Stimulated activated CD4-positive, alpha-beta T cell treated with anti-CD3 and anti-CD28 coated beads, TNF-alpha, amount 100 ng/mL, for 48 hours (primary cell): Measurements from ENCODE around the gene LSM7.

Experiments used
- DNase-seq, 3 donors: peaks; one replicate each; pipeline ENCODE4 v3.0.0-alpha.2; 2020; ENCODE audit warnings: low read depth in 3 of 3

The LSM7 gene

DNA sequence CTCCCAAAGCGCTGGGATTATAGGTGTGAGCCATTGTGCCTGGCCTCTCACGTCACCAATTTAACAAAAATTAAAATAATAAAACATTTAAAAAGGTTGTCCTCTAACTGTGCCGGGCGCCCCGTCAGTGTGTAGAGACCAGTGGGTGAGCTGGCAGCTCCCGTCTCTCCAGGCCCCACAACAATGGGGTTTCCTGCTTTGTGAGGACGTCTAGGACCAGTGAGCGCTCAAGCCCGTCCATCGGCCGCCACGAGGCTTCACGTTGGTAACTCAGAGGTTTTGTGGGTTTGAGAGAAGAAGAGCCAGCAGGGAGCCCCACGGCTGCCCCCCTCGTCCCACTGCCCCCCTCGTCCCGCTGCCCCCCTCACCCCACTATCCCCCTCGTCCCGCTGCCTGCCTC lies 4.7 kb downstream of the LSM7 start:
- DNase-seq: no peak

DNA sequence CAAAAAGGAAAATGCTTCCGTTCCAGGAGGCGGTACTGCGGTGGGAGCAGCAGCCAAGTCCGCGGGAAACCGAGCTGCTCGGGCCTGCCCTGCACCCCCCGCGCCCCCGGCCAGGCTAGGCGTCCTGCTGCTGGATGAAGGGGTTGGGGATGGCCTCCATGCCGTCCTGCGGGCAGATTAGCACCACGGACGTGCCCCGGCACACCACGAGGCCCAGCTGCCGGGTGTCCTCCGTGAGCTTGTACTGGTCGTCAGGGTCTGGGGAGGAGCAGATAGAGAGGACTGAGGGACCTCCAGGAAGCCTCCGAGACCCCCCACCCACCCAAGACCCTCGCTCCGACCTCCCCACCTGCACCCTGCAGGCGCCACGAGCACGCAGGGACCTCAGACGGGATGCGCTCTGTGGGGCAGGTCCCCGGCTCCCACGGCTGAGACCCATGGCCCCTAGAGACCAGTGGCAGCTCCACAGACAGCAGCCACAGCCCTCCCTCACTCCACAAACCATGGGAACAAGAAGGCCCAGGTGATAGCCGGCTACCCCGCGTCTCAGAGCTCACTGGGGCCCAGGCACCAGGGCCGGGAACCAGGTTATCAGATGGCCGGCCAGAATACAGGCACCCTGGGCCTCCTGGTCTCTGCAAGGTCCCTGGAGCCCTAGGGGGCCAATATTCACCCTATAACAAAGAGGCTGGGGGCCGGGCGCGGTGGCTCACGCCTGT lies 6.7 kb downstream of the LSM7 start:
- no peak for DNase-seq

DNA sequence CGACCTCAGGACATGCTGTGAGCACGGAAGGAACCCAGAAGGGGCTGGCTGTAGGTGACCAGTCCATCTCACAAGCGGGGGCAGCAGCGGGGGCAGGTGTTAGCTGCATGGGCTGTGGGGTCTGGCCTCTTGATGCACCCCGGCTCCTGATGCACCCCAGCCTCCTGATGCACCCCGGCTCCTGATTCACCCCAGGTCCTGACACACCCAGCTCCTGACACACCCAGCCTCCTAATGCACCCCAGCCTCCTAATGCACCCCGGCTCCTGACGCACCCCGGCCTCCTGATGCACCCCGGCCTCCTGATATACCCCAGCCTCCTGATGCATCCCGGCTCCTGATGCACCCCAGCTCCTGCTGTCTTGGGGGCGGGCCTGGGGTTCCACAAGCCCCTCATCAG lies 7.4 kb downstream of the LSM7 start:
- no peak for DNase-seq

DNA sequence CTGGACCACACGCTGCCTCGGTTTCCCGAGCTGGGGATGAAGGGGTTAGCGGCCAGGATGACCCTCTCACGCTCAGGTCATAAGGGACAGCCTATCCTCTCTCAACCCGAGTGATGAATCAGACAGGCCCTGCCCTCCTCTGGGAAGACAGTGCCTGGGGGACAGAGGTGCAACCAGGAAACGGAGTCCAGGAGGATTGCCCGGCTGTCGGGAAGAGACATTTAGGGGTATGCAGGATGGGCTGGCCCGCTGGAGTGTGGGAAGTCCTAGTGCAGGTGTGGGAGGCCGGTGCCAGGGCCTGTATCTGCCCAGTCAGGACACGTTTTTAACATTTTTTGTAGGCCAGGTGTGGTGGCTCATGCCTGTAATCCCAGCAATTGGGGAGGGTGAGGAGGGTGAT lies 8.3 kb downstream of the LSM7 start:
- DNase-seq: no peak

DNA sequence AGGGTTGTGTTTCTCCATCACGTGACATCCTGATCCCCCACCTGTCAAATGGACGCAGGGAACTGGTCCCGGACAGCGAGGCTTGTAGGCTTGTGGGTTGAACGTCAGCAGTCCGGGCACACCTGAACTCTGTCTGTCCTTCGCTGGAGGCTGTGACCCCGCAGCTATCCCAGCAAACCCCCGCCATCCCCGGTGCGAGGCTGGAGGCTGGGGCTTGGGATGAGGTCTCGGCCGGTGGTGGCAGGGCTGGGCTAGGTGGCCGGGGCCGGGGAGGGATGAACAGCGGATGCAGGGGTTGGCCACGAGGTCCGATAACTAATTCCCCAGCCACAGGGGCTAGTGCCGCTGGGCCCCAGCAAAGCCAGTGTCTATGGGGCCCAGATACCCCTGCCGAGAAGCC lies 8.8 kb downstream of the LSM7 start:
- DNase-seq: no peak

DNA sequence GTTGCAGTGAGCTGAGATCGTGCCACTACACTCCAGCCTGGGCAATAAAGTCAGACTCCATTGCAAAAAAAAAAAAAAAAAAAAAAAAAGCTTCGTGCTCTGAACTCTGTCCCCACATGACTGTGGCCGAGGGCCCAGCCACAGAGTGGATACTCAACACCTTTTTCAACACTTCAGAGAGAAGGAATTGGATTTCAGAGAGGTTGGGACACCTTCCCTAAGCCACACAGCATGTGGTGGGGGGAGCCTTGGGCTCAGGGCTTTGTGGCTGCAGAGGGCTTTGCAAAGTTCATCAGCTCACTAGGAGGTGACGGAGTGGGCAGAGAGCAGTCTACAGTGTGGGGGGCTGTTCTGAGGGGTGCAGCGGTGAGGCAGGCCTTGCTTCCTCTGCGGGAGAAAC lies 9.5 kb downstream of the LSM7 start:
- no peak for DNase-seq

DNA sequence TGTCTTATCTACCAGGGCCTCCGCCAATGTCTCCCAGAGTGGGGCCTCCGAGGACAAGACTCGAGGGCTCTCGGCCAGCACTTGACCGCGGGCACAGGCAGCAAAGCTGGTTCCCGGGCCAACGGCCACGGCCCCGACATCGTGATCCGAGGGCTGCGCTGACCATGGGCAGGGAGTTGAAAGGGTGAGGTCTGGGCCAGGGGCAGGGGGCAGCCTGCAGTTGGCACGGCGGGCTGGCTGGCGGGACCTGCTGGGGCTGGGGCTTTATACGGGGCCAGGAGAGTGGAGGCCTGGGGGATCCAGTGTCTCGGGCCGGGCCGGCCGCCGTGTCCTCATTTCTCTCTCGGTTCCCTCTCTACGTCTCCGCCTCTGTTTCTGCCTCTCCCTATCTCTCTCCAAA lies 10.6 kb downstream of the LSM7 start:
- DNase-seq: no peak

DNA sequence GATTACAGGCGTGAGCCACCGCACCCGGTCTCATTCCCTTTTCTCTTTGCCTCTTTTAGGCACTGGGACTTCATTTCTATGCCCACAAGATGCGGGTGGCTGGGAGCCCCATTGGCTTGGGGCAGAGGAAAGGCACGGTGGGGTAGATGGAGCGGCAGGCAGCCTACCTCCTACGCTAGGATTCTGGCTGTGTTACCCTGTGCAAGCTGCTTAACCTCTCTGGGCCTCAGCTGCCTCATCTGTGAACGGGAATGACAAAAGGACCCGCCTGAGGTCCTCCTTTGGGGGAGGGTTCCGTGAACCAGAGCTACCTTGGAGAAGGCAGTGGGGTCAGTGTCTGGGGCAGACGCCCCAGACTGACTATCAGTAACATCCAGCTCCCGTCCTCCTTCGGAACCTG lies 11.1 kb downstream of the LSM7 start:
- no peak for DNase-seq

DNA sequence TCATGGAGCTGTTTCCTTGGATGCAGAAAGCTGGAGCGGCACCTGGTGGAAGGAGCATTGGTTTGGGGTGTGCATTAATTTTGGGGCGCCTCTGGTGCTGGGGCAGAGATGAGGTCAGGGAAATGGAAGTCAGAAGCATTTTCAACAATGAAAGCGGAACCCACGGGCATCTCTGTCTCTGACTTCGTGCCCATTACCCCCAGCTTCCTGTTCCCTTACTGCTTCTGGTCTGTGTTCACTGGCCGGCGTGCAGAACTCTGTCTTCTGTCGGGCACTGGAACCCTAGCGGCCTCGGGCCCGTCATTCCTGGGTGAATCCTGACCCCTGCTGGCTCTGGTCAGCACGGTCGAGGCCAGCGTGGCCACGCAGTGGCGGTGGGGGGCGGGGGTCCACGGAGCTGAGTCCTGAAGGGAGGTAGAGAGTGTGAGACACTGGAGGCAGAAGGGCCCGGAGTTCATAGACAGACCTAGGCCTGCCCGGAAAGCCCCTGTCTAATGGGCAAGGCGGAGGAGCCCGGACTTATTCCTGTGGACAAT lies 12.5 kb downstream of the LSM7 start:
- DNase-seq: no peak

DNA sequence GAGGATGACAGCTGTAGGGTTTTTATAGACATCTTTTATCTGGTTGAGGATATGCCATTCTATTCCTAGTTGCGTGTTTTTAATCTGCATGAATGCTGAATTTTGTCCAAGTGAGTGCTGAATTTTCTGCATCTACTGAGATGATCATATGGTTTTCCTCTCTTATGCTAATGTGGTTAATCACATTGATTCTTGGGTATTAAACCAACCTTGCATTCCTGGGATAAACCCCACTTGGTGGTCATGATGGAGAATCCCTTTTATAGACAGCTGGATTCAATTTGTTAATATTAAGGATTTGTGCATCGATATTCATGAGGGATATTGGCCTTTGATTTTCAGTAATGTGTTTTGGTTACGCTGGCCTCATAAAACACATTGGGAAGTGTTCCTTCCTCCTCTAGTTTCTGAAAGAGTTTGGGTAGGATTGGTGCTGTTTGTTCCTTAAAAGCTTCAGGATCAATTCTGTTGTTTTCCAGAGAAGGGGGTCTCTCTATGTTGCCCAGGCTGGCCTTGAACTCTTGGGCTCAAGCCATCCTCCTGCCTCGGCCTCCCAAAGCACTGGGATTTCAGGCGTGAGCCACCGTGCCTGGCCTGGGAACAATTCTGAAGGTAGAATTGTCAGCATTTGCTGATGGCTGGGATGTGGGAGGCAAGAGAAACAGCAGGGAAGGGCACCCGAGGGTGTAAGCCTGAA lies 13.1 kb downstream of the LSM7 start:
- no peak for DNase-seq

DNA sequence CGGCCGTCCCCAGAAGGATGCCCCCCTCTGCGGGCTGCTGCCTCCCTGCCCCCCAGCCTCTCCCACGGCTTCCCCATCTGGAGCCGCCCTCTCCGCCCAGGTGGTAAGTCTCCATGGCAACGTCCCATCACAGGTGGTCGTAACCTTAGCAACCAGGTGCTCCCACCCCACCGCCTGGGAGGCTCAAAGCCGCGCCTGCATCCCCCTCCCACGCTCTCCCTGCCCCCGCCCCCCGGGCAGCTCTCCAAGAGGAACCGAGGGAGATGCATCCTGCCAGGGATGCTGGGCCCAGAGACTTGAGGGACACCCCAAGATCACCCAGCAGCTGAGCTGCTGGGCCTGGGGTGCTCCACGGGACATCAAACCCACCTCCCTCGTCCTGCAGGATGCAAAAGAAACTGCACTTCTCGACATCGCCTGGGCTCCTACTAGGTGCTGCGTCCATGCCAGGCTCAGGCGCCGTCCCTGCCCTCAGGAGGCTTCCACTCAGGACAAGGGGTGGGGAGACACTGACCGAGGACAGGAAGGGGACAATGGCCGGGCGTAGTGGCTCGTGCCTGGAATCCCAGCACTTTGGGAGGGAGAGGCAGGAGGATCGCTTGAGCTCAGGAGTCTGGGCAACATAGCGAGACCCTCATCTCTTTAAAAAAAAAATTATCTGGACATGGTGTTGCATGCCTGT lies 15.4 kb downstream of the LSM7 start:
- DNase-seq: no peak

DNA sequence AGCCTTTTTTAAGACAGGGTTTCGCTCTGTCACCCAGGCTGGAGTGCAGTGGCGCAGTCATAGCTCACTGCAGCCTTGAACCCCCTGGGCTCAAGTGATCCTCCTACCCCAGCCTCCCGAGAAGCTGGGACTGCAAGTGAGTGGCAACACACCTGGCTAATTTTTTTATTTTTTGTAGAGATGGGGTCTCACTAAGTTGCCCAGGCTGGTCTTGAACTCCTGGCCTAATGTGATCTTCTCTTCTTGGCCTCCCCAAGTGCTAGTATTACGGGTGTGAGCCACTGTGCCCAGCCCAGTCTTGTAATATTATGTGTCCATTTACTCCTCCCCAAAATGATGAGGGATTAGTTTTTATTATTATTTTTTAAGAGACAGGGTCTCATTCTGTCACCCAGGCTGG lies 17.3 kb downstream of the LSM7 start:
- DNase-seq: no peak

DNA sequence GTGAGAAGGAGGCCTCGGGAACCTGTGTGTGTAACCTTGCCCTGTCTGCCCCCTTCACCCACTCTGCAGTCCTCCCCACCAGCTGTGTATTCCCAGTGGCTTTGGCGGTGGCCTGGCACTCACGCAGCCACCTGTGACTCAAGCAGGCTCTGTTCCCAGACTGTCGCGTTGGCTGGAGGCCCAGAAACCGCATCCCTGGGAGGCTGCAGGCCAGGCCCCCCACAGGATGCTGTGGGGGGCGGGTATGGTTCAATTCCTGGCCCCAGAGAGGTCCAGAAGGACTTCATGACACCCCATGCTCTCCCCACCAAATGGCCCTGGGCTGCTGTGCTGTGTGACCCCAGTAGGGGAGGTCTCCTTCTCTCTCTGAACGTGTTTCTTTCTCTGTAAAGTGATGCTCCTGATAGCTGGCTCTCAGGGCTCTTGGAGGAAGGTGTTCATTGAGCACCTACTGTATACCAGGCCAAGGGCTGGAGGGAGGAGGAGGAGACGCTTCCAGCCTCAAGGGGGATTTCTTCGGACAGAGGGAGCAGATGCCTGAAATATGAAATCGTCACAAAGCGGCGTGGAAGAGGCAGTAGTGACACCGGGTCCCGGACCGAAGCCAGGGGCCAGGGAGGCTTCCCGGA lies 18.5 kb downstream of the LSM7 start:
- no peak for DNase-seq

DNA sequence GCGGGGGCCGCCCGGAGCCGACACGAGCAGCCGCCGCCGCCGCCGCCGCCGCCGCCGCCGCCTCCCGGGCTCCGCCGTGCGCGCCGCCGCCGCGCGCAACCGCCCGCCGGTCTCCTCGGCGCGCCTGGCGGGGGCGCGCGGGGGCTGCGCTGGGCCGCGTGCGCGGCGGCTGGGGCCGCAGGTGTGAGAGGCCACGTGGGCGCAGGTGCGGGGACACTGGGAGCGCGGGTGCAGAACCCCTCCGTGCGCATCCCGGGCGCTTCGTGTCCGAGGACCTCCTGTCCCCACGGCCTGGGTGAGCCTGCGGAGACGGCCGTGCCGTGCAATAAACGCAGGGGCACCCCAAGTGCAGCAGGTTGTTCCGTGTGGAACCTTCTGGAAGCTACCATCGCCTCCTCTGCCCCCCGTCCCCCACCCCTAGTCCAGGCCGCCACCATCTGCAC lies 20.3 kb downstream of the LSM7 start, which contains the start of gene LINGO3:
Gene LINGO3, minus strand, starts transcription at position 41 of the 443 bp plus-strand sequence. CDS start 16,378 bp downstream, outside the sequence.
- no peak for DNase-seq

DNA sequence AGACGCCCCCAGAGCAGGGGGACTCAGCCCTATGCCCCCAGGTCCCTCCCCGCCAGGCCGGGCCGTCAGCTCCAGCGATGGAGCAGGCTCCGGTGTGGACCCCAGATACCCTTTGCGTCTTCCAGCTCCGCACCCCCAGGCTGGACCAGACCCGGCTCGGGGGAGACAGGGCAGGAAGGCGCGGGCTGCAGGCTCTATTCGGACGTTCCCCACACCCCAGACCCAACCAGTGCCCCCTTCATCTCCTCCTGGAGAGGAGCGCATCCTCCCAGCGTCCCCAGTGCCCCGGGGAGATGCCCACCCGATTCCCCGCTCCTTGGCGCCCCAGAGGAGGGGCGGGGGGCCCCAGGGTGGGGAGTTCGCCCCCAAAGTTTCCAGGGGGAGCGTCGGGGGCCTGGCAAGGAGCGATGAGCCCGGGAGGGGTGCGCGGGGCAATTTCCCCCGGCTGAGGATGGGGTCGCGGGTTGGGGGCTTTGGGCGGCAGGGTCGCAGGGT lies 20.8 kb downstream of the LSM7 start:
- DNase-seq: no peak

DNA sequence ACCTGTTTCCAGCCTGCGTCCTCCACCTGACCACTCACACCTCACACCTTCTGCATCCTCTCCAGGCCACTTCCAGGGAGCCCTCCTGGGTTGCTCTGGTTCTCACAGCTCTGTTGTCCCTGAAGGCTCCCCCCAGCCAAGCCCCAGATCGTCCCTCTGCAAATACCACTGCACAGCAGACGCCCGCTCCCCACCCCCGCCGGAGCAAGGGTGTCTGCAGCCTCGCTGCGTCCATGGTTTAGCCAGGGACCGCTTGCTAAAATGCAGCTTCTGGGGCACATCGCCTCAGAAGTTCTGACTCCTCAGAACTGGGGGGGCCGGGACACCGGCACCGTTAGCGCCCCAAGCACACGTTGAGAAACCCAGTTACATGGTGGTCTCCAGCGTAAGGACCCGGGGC lies 21.4 kb downstream of the LSM7 start:
- DNase-seq: no peak

DNA sequence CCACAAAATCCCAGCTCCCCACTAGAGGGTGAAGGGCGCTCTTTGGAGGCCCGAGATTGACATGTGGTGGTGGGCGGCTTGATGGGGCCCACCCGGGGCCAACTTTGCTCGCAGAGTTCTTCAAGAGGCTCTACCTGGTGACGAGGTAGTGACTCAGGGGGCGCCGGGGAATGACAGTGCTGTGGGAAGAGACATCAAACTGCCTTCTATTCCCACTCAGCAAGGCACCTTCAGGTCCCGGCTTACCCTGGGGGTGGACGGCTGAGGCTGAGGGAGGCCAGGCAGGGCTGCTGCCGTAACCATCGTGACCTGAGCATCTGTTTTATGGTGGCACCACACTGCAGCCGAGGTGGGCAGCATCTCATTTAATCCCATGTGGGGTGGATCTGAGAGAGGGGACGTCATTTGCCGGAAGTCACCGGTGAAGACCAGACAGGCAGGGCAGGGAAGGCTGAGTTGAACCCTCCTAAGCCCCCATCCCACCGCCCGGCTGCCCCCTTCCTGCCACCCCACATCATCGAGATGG lies 22.0 kb downstream of the LSM7 start:
- no peak for DNase-seq

DNA sequence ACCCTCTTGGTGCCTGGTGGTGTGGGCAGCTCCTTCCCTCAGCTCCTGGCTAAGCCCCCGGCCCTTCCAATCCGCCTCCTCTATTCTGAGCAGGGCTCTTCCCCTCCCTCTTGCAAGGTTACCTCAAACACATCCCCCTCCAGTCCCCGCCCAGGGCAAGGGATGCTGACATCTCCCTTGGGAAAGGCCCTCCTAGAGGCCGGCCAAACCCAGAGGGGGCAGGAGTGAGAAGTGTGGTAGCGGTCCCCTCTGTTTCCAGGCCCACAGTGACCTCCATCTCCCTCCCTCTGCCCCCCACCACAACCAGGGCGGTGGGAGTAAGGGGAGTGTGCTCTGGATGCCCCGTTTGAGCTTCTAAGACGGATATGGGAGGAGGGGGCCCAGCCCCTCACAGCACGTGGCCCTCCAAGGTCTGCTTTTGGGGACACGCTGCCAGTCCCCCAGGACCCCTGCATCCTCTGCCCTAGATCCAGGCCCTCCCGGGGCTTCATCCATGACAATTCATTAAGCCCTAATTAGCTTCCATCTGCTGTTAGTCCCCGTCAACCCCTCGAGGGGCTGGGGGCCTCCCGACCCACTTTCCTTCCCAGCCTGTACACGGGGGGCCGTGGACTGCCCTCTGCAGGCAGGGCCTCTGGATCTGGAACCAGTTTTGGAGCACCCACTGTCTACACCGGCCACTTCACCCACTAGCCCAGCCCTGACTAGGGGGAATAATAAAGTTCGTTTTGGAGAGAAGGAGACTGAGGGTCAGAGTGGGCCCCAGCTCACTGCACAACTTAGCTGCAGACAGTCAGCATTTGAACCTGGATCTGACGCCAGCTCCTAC lies 22.7 kb downstream of the LSM7 start:
- no peak for DNase-seq

DNA sequence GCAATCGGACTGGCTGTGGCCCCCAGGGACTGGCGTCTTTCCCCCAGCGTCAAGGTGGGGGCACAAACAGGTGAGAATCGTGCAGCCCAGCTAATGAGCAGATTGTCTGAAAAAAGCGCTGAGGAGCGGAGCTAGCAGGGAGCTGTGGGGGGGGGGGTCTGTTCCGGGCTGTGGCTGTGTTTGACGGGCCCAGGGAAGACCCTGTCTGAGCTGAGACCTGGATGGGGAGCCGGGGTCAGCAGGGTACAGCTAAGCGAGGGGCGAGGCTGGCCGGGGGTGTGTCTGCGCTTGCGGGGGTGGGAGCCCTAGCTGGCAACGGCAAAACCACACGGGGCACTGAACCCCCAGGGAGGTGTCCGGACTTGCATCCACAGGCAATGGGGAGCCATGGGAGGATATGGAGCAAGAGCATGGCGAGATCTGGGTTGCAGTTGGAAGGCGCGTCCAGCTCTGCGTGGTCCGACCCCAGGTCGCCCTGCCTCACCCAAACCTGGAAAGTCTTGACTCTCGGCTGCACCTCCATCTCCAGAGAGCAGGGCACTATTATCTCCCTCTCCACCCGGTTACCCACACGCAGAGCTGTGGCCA lies 25.1 kb downstream of the LSM7 start:
- DNase-seq: no peak
